22Rv1 (cell line): ENCODE results near the gene TMEM139.

ENCODE experiments used
- ZFX ChIP-seq: fragments of 450-650 bp; IDR thresholded peaks from 2 replicates; pipeline ENCODE4 v1.6.1; 2017; ENCODE audit warnings: antibody characterized with exemption, borderline replicate concordance
- TF ChIP-seq, protein P1 (sequence below): fragments of 450-650 bp; IDR thresholded peaks from 2 replicates; pipeline ENCODE4 v1.5.1; 2017; ENCODE audit warnings: mild to moderate bottlenecking

DNA sequence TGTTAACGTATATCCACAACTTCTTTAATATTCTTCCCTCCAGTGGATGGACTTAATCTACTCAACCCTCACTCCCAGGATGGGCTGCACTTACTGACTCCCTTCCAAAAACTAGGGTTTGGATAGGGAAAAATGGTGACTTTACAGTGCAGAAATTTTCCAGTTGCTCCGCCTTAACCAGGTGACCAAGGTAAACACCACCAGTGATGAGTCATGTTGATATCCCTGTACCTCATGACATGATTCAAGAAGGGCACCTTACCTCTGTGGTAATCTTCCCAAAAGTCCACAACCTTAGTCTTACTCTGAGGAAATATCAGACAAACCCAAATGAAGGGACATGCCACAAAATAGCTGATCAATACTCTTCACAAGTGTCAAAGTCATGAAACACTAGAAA is 25.0 kb upstream of the TMEM139 start:
- TF ChIP-seq, protein P1, sequence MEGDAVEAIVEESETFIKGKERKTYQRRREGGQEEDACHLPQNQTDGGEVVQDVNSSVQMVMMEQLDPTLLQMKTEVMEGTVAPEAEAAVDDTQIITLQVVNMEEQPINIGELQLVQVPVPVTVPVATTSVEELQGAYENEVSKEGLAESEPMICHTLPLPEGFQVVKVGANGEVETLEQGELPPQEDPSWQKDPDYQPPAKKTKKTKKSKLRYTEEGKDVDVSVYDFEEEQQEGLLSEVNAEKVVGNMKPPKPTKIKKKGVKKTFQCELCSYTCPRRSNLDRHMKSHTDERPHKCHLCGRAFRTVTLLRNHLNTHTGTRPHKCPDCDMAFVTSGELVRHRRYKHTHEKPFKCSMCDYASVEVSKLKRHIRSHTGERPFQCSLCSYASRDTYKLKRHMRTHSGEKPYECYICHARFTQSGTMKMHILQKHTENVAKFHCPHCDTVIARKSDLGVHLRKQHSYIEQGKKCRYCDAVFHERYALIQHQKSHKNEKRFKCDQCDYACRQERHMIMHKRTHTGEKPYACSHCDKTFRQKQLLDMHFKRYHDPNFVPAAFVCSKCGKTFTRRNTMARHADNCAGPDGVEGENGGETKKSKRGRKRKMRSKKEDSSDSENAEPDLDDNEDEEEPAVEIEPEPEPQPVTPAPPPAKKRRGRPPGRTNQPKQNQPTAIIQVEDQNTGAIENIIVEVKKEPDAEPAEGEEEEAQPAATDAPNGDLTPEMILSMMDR, result no peak
- no peak for TF ChIP-seq ZFX
